KOPT-K1 (cell line): ENCODE measurements around the gene MPPED1.

Experiments used
- H3K27ac ChIP-seq: fragments of 200-600 bp; sonication (generic); 2 replicates; pipeline ENCODE4 v1.5.1; 2016; ENCODE audit warnings: antibody characterized with exemption, mild to moderate bottlenecking, low read depth, low read length; ENCODE audit not compliant: poor library complexity, severe bottlenecking
- H3K36me3 ChIP-seq: fragments of 200-600 bp; sonication (generic); 2 replicates; pipeline ENCODE4 v1.5.1; 2017; ENCODE audit warnings: antibody characterized with exemption, mild to moderate bottlenecking, low read length, moderate library complexity; ENCODE audit not compliant: insufficient read depth
- H3K9me3 ChIP-seq: fragments of 200-600 bp; sonication (generic); 2 replicates; pipeline ENCODE4 v1.5.1; 2017; ENCODE audit warnings: antibody characterized with exemption, low read length, mild to moderate bottlenecking; ENCODE audit not compliant: insufficient read depth, poor library complexity, severe bottlenecking

Gene MPPED1

GRCh38 chr22:43540529-43540923 lies 128.7 kb downstream of the MPPED1 start:
- Histone ChIP-seq H3K27ac (no peak overlapping the region), H3K9me3 (no peaks in the 10 kb centered on the region), H3K36me3 (no peaks in the 10 kb centered on the region)

DNA sequence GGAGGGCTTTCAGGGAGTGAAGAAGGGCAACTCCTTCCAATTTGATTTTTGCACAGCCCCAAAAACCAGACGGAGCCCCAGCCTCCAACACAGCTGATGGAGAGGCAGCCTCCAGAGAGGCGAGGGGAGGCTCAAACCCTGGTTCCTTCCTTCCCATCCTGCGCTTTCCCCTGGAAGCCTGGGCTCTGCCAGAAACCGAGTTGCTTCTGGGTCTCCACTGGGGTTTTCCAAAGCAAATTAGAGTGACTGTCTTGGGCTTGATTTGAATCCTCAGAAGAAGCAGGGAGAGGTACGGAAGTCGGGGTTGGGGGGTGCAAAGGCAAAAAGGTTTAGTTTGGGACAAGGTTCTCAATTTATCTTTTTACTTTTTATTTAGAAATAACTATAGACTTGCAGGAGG lies 129.2 kb downstream of the MPPED1 start:
- no peak overlapping the region for H3K27ac ChIP-seq

GRCh38 chr22:43541462-43542407 lies 129.9 kb downstream of the MPPED1 start:
- no peaks in the 10 kb centered on the region for H3K9me3 ChIP-seq
- H3K36me3 ChIP-seq: no peaks in the 10 kb centered on the region
- no peak overlapping the region for H3K27ac ChIP-seq

More for the DNA sequence above, 129.2 kb downstream of the MPPED1 start:
- H3K36me3 ChIP-seq: no peaks in the 10 kb centered on the region
- no peaks in the 10 kb centered on the region for H3K9me3 ChIP-seq

DNA sequence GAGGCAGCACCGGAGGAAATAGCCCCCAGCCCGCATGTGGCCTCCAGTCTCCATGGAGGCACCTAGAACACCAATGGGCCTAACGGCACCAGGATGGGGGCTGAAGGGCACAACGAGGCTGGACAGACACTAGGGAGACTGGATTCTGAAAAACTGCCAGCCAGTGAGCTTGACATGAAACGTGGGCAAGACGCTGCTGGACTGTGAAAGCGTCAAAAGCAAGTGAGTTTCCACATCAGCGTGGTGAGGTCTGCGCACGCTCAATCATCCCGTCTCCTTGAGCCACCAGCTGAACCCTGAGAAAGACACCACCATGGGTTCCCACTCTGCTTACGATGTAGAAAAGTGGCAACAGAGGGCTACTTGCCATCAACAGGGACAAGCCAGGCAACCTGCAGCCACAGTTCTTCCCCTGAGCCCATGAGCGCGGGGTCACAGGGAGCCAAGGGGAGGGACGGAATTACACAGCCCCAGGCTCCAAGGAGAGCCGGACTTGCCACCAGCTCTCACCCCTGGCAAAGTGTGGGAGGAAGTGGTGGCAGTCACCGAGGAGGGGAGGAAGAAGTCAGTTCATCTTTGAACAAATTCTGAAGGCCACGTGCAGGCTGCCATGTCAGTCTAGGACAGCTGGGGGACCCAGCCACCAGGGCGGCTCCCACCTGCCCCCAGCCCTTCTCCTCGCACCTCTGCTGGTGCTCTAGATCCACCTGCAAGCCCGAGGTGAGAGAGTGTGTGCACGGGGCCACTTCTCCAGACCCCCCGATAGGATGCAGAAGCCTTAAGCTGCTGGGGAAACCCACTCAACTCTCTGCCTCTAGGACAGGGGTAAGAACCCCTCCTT lies 131.1 kb downstream of the MPPED1 start:
- Histone ChIP-seq H3K9me3 (no peaks in the 10 kb centered on the region), H3K36me3 (no peaks in the 10 kb centered on the region), H3K27ac (no peak overlapping the region)

- Histone ChIP-seq H3K27ac (no peak overlapping the region), H3K9me3 (no peaks in the 10 kb centered on the region), H3K36me3 (no peaks in the 10 kb centered on the region)
These were observed 131.9 kb downstream of the MPPED1 start for GRCh38 chr22:43543522-43544288.

GRCh38 chr22:43544289-43544673 lies 132.5 kb downstream of the MPPED1 start:
- Histone ChIP-seq H3K36me3 (no peaks in the 10 kb centered on the region), H3K9me3 (no peaks in the 10 kb centered on the region), H3K27ac (no peak overlapping the region)

GRCh38 chr22:43546186-43546585 lies 134.4 kb downstream of the MPPED1 start:
- no peaks in the 10 kb centered on the region for H3K36me3 ChIP-seq
- H3K9me3 ChIP-seq: no peaks in the 10 kb centered on the region
- H3K27ac ChIP-seq: no peak overlapping the region

DNA sequence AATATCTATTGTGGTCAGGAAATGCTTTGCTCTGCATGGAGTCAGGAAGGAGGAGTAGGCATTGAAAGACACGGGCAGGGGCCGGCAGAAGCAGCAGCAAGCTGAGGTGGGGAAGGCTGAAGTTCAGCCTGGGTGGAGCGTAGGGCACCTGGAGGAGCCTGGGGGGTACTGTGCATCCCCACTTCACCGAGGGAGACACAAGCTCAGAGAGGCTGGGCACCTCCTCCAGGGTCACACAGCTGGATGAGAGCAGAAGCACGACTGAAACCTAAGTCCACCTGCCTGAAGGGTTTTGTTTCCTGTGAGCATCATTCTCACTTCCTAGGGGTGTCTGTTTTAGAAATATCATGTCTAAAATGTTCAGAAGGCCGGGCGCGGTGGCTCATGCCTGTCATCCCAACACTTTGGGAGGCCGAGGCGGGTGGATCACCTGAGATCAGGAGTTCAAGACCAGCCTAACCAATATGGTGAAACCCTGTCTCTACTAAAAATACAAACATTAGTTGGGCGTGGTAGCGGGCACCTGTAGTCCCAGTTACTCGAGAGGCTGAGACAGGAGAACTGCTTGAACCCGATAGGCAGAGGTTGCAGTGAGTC lies 138.3 kb downstream of the MPPED1 start:
- Histone ChIP-seq H3K9me3 (peaks cover 11% of the 10 kb centered on the region), H3K27ac (no peak overlapping the region), H3K36me3 (no peaks in the 10 kb centered on the region)

- Histone ChIP-seq H3K36me3 (no peaks in the 10 kb centered on the region), H3K27ac (no peak overlapping the region), H3K9me3 (peaks cover 11% of the 10 kb centered on the region)
These were observed 138.9 kb downstream of the MPPED1 start for GRCh38 chr22:43550672-43551071.

DNA sequence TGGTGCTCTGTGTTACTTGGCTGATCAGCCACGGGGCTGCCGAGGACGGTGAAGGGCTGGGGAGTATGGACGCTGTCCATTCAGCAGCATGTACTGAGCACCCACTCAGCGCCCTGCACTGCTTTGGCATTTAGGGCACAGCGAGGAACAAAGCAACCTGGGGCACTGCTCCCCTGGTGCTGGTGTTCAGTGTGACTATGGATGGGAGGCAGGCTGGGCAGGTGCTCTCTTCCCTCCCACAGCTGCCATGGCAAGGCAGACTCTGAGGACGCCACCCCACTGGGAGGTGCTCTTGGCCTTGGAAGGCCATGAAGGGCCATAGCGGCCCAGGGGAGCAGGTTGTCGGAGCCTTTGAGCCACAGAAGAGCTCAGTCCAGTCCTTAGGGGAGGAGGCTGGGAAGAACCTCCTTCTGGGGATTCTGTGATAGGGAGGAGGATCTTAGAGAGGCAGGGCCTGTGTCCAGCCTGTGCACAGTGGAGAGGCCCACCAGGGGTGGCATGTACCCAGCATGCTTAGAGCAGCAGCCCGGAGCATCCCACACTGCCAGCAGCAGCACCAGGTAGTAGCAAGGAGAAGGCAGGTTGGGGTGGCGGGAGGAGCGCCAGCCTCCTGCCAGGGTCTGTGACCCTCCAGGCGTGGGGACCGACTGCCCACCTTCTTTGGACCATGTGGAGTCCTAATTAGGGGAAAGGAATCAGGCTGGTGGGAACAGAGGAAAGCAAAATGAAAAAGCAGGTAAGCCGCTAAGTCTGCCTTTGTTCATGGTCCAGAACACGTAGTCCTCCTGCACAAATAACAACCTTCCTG lies 141.8 kb downstream of the MPPED1 start:
- Histone ChIP-seq H3K9me3 (peaks cover 16% of the 10 kb centered on the region), H3K27ac (no peak overlapping the region), H3K36me3 (no peaks in the 10 kb centered on the region)

DNA sequence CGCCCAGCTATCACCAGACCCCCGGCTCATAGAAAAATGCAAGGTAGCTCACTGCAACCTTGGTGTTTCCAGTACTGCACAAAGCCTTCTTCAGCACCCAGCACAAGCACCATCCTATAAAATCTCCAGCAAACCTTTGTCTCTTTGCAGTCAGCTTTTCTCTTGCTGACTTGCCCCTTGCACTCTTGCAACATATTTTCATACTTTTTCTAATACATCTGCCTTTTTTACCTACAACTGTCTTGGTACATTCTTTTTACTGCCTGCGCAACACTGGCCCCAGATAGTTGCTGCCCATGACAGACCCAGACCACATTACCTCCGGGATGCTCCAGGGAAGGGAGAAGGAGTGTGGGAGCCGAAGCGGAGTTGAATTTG lies 142.4 kb downstream of the MPPED1 start:
- peaks cover 16% of the 10 kb centered on the region for H3K9me3 ChIP-seq
- no peaks in the 10 kb centered on the region for H3K36me3 ChIP-seq
- no peak overlapping the region for H3K27ac ChIP-seq

DNA sequence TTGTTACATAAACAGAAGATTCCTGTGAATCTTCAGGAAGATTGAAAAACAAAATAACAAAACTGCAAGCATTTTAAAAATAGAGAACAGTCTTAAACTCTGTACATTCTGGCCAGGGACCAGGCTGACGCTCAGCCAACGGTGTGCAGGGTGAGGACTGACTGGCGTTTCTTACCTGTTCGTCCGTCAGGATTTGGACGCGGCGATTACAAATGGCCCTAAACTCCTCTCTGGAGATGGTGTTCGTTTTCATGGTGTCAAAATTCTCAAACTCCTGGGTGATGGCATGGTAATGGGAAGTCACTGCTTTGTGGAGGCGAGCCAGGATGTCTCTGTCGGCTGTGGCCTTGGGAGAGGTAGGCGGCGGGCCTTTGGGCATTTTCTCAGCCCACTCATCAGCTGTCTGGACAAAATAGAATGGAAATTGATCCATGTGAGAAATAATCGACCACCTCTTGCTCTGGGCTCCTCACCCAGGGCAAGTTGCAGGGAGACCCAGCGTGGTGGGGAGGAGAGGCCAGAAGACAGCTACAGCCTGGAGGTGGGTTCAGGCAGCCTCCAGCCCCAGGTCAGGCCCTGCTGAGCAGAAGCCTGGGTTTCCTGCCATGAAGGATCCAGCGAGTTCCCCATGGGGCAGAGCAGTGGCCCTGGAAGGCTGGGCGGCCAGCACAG lies 143.0 kb downstream of the MPPED1 start:
- peaks cover 16% of the 10 kb centered on the region for H3K9me3 ChIP-seq
- H3K27ac ChIP-seq: no peak overlapping the region
- no peaks in the 10 kb centered on the region for H3K36me3 ChIP-seq

- no peak overlapping the region for H3K27ac ChIP-seq
- H3K9me3 ChIP-seq: peaks cover 16% of the 10 kb centered on the region
- no peaks in the 10 kb centered on the region for H3K36me3 ChIP-seq
These were observed 144.0 kb downstream of the MPPED1 start for GRCh38 chr22:43555561-43556515.
